T-helper 2 cell treated with Interferon-gamma antibody and Interleukin-4, amounts not matched to agents 5 μg/mL and 100 μg/mL, for 36 hours (primary cell): ENCODE measurements around the gene LATS1.
"Not testable (repeated sequence)": the region's sequence is repeated elsewhere in the genome, so short reads cannot be mapped to it uniquely, and the experiment has no call there.

Source experiments
- DNase-seq: peaks from one replicate; pipeline ENCODE4 v3.0.0; 2021; ENCODE audit warnings: low spot score
- H3K27ac Mint-ChIP-seq: one replicate; pipeline ENCODE4 v1.8.0; 2021; ENCODE audit warnings: mild to moderate bottlenecking, mixed read lengths
- H3K27me3 Mint-ChIP-seq: one replicate; pipeline ENCODE4 v1.8.0; 2021; ENCODE audit warnings: low read depth, mixed read lengths
- H3K36me3 Mint-ChIP-seq: one replicate; pipeline ENCODE4 v1.8.0; 2021; ENCODE audit warnings: low read depth, mixed read lengths
- H3K4me1 Mint-ChIP-seq: one replicate; pipeline ENCODE4 v1.8.0; 2021; ENCODE audit warnings: low read depth, mixed read lengths
- H3K4me3 Mint-ChIP-seq: one replicate; pipeline ENCODE4 v1.8.0; 2022; ENCODE audit warnings: mild to moderate bottlenecking, moderate library complexity, mixed read lengths
- H3K9me3 Mint-ChIP-seq: one replicate; pipeline ENCODE4 v1.8.0; 2021; ENCODE audit warnings: mixed read lengths

The LATS1 gene

DNA sequence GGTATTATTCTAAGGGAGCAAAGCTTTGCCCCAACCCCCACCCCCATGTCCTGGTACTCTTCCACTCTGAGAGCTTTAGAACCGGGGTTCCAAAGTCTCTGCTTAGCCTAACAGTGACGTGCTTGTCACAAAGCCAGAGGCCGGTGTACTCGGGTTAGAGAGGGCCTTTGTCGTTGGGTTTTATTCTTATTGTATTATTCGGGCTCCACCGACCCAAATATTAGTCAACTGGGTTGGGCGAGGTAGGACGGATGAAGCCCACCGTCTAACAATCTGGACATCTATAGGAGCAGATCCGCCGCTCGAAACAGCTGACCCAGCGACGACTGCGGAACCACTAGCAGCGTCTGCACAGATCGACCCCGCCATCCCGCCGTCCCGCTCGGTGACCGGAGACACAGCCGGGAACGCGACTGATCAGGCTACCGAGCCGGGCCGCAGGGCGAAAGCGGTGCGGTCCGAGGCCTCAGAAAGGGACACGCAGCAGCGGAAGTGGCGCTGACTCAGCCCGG lies 31.2 kb upstream of the LATS1 start:
- Mint-ChIP-seq H3K4me3 (peak overlapping the region; percentile 94), H3K4me1 (peaks cover 36% of the 10 kb centered on the region), H3K27ac (peak overlapping the region; percentile 82)
- not testable (repeated sequence) for H3K27me3 Mint-ChIP-seq, H3K36me3 Mint-ChIP-seq, H3K9me3 Mint-ChIP-seq, DNase-seq

DNA sequence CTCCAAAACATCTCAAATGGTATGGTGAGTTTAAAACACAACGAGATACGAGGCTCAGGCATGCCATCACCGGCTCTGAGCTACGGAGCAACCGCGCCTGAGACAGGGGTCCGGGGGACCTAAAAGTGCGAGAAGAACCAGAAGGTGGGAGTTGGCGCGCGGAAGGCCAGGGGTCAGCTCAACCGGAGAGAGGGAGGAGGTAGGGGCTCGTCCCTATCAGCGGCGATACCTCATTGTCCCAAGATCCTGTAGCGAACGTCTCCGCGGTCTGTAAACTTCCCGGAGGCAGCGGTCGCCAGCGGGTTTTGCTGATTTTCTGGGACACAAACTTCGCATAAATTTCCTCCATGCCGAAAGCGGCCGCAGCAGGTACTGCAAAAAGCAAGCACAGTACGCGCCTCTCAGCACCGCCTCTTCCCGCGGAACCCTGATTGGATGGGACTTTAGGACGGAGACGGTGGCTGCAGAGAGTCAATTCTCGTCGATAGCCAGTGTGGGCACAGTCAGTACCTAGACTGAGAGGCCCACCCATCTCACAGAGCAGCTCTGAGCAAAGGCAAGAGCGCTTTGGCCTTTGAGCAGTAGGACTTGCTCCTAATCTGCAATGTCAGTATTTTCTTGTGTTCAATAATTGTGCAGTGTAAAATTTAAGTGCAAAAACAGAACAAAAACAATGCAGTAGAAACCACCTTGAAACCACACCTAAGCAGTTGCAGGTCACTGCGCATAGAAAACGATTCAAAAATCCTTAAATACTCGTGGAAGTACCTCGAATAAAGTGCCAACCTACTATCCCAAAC lies 28.4 kb upstream of the LATS1 start, which contains the start of gene NUP43:
TSS of gene NUP43 (minus strand) at position 383 of the 800 bp plus-strand sequence. CDS start at position 349, 34 bp downstream.
- no peaks in the 10 kb centered on the region for H3K9me3 Mint-ChIP-seq
- H3K27ac Mint-ChIP-seq, result peak within 1 kb of the TSS; percentile 87
- H3K27me3 Mint-ChIP-seq, result no peaks in the 10 kb centered on the region
- H3K4me3 Mint-ChIP-seq, result peak within 1 kb of the TSS; percentile 99
- H3K36me3 Mint-ChIP-seq, result peaks cover 14% of the 10 kb centered on the region
- DNase-seq, result peak; percentile 91
- peaks cover 28% of the 10 kb centered on the region for H3K4me1 Mint-ChIP-seq

DNA sequence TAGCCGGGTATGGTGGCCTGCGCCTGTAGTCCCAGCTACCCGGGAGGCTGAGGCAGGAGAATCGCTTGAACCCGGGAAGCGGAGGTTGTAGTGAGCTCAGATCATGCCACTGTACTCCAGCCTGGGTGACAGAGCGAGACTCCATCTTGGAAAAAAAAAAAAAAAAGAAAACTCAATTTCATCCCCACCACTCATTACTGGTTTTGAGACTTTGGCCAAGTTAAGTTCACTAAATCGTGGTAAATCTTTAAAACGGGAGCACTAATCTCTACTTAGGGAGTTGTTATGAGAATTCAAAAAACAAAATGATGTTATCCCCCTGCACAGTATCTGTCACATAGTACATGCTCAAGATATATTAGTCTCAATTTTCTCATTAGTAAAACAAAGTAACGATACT lies 27.4 kb upstream of the LATS1 start:
- not testable (repeated sequence) for H3K9me3 Mint-ChIP-seq, H3K27me3 Mint-ChIP-seq, DNase-seq
- peak overlapping the region; percentile 87 for H3K27ac Mint-ChIP-seq
- peak overlapping the region; percentile 99 for H3K4me3 Mint-ChIP-seq
- peaks cover 18% of the 10 kb centered on the region for H3K36me3 Mint-ChIP-seq
- peaks cover 22% of the 10 kb centered on the region for H3K4me1 Mint-ChIP-seq

DNA sequence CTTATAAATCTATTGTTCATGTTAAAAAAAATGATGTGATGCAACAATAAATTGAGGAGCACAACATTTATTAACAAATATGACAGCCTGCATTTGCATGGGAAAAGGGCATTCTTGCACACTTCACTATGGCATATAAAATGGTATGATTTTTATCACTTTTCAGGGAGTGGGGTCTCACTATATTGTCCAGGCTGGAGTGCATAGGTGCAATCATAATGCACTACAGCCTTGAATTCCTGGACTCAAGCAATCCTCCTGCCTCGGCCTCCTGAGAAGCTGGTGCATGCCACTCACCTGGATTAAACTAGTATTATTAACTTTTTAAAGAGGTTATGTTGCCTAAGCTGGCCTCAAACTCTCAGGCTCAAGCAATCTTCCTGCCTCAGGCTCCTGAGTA lies 17.0 kb upstream of the LATS1 start:
- peaks cover 34% of the 10 kb centered on the region for H3K36me3 Mint-ChIP-seq
- no peak overlapping the region for H3K27ac Mint-ChIP-seq
- peaks cover 4% of the 10 kb centered on the region for H3K4me1 Mint-ChIP-seq

DNA sequence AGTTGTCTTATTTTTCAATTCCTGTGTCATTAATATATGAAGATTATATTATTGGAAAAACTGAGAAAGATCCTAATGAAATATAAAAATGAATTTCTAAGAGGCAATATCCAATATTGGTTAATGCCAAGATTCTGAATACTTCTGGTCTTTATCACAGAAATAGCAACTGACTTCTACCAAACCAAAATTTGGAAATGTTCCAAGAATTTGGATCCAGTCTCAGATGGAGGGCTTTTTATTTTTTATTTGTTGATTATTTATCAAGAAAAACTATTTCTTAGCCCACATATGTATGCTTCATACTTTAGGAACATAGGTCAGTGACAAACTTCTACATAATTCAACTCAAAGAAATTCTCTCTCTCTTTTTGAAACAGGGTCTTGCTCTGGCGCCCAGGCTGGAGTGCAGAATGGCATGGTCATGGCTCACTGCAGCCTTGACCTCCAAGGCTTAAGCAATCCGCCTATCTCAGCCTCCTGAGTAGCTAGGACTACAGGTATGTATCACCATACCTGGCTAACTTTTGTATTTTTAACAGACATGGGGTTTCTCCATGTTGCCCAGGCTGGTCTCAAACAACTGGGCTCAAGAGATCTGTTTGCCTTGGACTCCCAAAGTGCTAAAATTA lies 15.3 kb upstream of the LATS1 start:
- no peak for DNase-seq
- H3K9me3 Mint-ChIP-seq, result no peaks in the 10 kb centered on the region
- H3K27ac Mint-ChIP-seq, result no peak overlapping the region
- no peak overlapping the region for H3K4me3 Mint-ChIP-seq
- H3K4me1 Mint-ChIP-seq, result peaks cover 15% of the 10 kb centered on the region
- no peaks in the 10 kb centered on the region for H3K27me3 Mint-ChIP-seq
- peaks cover 38% of the 10 kb centered on the region for H3K36me3 Mint-ChIP-seq

More for the DNA sequence above, 17.0 kb upstream of the LATS1 start:
- Mint-ChIP-seq H3K27me3 (no peaks in the 10 kb centered on the region), H3K9me3 (no peaks in the 10 kb centered on the region), H3K4me3 (no peak overlapping the region)
- DNase-seq, result no peak

DNA sequence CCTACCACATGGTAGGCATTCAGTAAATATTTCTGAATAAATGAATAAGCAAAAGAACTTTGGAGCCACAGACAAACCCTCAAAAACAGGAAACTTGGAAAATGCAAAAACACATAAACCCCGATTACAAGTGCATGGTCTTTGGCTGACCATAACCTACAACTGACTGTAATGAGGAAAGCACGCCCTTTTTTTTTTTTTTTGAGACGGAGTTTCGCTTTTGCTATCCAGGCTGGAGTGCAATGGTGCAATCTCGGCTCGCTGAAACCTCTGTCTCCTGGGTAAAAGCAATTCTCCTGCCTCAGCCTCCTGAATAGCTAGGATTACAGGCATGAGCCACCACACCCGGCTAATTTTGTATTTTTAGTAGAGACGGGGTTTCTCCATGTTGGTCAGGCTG lies 11.9 kb upstream of the LATS1 start:
- DNase-seq, result no peak
- Mint-ChIP-seq H3K36me3 (peaks cover 39% of the 10 kb centered on the region), H3K4me3 (no peak overlapping the region), H3K27ac (peak overlapping the region; percentile 57), H3K4me1 (peaks cover 22% of the 10 kb centered on the region), H3K9me3 (no peaks in the 10 kb centered on the region), H3K27me3 (no peaks in the 10 kb centered on the region)

DNA sequence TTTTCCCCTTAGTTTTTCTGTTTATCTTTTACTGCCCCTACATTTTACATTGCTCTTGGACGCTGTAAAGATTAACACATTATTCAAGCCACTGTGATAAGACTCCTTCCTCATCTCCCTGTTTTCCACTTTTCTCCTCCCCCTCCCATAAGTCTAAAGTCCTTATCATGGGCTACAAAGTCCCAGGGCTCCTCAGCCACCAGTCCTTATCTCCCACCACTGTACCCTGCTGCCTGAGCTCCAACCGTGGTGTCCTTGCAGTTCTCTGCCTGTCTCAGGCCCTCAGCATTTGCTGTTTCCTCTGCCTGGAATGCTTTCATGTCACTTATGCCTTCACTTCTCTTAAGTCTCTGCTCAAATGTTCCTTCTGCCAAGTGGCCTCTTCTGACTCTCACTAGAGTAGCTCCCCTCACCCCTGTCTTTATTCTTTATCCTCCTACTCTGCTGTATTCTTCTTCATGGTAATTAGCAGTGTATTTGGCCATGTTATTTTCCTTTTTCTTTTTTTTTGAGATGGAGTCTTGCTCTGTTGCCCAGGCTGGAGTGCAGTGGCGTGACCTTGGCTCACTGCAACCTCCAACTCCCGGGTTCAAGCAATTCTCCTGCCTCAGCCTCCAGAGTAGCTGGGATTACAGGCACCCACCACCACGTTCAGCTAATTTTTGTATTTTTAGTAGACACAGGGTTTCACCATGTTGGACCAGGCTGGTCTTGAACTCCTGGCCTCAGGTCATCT lies 10.8 kb upstream of the LATS1 start:
- H3K27me3 Mint-ChIP-seq, result no peaks in the 10 kb centered on the region
- peak overlapping the region; percentile 58 for H3K4me3 Mint-ChIP-seq
- peaks cover 44% of the 10 kb centered on the region for H3K36me3 Mint-ChIP-seq
- no peaks in the 10 kb centered on the region for H3K9me3 Mint-ChIP-seq
- no peak for DNase-seq
- H3K4me1 Mint-ChIP-seq, result peaks cover 23% of the 10 kb centered on the region
- peak overlapping the region; percentile 80 for H3K27ac Mint-ChIP-seq

DNA sequence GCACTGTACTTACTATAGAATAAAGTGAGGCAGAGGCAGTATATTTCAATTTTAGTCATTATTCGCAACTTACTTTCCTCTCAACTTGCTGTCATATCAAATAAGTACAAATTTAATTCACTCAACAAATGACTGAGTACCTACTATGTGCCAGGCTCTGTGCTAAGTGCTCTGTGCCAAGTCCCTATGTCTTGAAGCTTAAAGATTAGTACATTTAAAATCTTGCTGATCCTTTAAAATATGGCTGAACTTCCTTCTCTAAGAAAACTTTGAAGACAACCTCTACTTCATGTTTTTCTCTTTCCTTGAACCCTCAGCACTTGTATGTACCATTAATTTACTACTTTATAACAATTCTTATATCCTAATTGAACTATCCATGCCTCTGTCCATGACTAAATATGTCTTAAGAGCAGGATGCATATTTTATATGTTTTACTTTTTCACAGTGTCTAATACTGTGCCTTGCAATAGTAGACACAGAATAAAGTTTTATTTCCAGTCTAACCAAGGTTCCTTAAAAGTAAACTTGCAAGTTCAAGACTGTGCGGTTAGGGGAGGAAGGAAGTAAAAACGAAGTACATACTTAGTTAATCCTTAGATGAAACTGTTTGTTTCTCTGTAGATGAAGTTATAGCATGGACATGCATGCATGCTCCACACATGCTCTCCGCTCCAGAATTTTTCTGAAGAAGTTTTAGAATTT lies 10.0 kb upstream of the LATS1 start:
- DNase-seq, result no peak
- Mint-ChIP-seq H3K27me3 (no peaks in the 10 kb centered on the region), H3K36me3 (peaks cover 43% of the 10 kb centered on the region), H3K4me3 (peak overlapping the region; percentile 58), H3K27ac (peak overlapping the region; percentile 80), H3K4me1 (peaks cover 22% of the 10 kb centered on the region), H3K9me3 (no peaks in the 10 kb centered on the region)

DNA sequence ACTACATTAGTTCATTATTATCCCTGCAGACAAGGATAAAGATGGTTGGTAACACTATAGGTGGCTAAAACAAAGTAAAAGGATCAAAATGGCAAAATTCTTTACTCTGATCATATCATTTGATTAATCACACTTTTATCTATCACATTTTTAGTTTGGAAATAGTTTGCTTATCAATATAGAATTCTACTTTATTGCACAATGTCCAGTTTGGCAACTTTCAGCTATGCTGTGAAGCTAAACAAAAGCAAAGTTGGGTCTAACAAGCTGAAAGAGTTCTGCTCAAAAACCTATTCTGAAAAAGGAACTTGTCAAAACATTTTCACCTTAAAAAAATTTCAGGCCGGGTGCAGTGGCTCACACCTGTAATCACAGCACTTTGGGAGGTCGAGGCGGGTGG lies 7.9 kb upstream of the LATS1 start:
- Mint-ChIP-seq H3K27ac (no peak overlapping the region), H3K27me3 (no peaks in the 10 kb centered on the region), H3K9me3 (no peaks in the 10 kb centered on the region), H3K36me3 (peaks cover 42% of the 10 kb centered on the region), H3K4me1 (peaks cover 22% of the 10 kb centered on the region), H3K4me3 (no peak overlapping the region)
- no peak for DNase-seq

DNA sequence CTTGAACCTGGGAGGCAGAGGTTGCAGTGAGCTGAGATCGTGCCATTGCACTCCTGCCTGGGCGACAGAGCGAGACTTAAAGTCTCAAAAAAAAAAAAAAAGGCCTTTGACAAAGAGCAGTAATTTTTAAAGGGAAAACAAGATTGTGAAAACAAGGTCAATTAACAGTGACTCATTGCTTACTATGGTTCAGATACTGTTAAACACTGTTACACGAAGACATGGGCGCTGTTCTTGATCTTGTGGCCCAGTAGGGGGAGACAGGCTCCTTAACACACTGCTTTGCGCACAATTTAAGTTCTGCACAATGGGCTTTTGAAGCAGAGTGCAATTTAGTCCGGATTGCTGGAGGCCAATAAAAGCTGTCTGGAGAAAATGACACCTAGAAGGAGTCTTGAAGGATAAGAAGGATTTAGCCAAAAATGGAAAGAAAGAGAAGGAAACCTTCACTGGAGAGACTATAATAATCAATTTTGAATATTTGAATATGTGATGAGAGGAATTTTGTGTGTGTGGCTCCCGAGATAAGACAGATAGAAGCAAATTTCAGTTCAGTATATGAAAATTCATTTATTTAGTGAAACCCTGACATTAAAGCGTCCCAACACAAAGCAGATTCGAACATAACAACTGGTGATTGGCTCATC lies 6.0 kb upstream of the LATS1 start:
- DNase-seq, result peak; percentile 44
- H3K4me3 Mint-ChIP-seq, result no peak overlapping the region
- H3K36me3 Mint-ChIP-seq, result peaks cover 44% of the 10 kb centered on the region
- peaks cover 26% of the 10 kb centered on the region for H3K4me1 Mint-ChIP-seq
- H3K9me3 Mint-ChIP-seq, result no peaks in the 10 kb centered on the region
- H3K27me3 Mint-ChIP-seq, result no peaks in the 10 kb centered on the region
- H3K27ac Mint-ChIP-seq, result no peak overlapping the region

DNA sequence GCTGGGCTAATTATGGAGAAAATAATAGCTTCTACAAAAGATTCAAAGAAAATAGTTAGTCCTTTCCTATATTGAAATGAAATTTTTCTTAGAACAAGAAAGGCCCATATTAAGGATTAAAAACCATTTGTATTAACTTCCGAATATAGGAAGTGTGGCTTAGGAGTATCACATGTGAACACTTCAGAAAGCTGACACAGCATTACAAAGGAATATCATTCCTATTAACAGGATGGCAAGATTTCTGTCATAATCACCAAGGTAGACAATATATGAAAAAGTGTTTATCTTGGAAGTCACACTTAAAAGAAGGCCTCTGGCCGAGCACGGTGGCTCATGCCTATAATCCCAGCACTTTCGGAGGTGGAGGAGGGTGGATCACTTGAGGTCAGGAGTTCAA lies 5.4 kb upstream of the LATS1 start:
- Mint-ChIP-seq H3K27me3 (no peaks in the 10 kb centered on the region), H3K36me3 (peaks cover 40% of the 10 kb centered on the region), H3K9me3 (no peaks in the 10 kb centered on the region), H3K4me1 (peaks cover 26% of the 10 kb centered on the region), H3K27ac (no peak overlapping the region), H3K4me3 (no peak overlapping the region)
- no peak for DNase-seq

DNA sequence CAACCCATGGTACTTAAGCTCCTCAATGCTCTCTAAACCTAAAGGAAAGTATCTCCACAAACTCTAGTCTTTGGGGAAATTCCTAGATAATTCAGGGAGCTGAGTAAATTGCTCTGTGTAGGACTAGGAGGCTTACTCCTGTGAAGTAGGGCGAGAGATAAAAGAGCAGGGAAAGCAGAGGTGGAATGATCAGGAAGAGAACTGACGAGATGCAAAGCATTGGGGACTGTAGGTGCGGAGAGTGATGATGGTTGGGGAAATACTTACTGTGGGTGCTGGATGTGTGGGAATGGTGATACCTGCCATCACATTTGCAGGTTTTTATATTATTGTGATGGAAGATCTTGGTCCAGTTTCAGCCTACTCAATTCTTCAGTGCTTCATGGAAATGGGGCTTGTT lies 1.6 kb upstream of the LATS1 start:
- peaks cover 37% of the 10 kb centered on the region for H3K36me3 Mint-ChIP-seq
- H3K27ac Mint-ChIP-seq, result no peak overlapping the region
- no peak overlapping the region for H3K4me3 Mint-ChIP-seq
- H3K4me1 Mint-ChIP-seq, result peaks cover 28% of the 10 kb centered on the region
- no peak for DNase-seq
- no peaks in the 10 kb centered on the region for H3K9me3 Mint-ChIP-seq
- no peaks in the 10 kb centered on the region for H3K27me3 Mint-ChIP-seq

DNA sequence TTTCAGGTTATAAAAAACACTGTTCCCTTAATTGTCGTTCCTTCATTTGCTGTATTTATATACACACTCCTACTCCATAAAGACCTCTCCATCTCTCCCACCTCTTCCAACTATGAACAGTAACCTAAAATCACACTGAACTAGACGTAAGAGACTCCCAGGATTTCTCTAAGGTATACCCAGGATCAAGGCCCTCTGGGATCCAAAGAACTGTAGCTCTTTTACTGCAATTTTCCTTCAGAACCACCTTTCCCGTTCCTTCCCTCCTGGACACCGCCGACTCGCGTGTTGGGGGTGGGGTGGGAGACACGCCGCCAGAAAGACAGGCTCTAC lies 680 bp downstream of the LATS1 start:
- peak overlapping the region; percentile 83 for H3K27ac Mint-ChIP-seq
- no peaks in the 10 kb centered on the region for H3K27me3 Mint-ChIP-seq
- H3K4me3 Mint-ChIP-seq, result peak overlapping the region; percentile 91
- no peak for DNase-seq
- peaks cover 36% of the 10 kb centered on the region for H3K36me3 Mint-ChIP-seq
- no peaks in the 10 kb centered on the region for H3K9me3 Mint-ChIP-seq
- peaks cover 31% of the 10 kb centered on the region for H3K4me1 Mint-ChIP-seq
